ENCODE measurements around the gene RAP1GAP2. TPM values are rescaled to one million over a fixed set of nuclear protein-coding genes. Genes with fewer than 3 reads are reported as not detected.

The RAP1GAP2 gene
- total RNA-seq, 1 donor from 2014 or later = 22.6 TPM

GRCh38 chr17:2871205-2871604 lies 75.0 kb downstream of the RAP1GAP2 start:
- Histone ChIP-seq H3K4me1 (peaks cover 11% of the 10 kb centered on the region), H3K27me3 (no peaks in the 10 kb centered on the region), H3K4me3 (no peak overlapping the region), H3K9me3 (no peaks in the 10 kb centered on the region), H3K36me3 (no peaks in the 10 kb centered on the region), H3K27ac (no peak overlapping the region)
- TF ChIP-seq POLR2A (IDR thresholded peaks at IDR 0.05) (no peak), POLR2AphosphoS5 (IDR thresholded peaks at IDR 0.05; ENCODE audit: insufficient read depth in 1 of 2, low read depth in 1 of 2) (no peak), CTCF (IDR thresholded peaks at IDR 0.05) (no peak)
- intact Hi-C loops (cut with DNase I) = no loop called here
- DNase-seq (ENCODE audit: extremely low spot score in 2 of 2) = no peak

GRCh38 chr17:2871720-2872119 lies 75.5 kb downstream of the RAP1GAP2 start:
- Histone ChIP-seq H3K4me3 (no peak overlapping the region), H3K9me3 (no peaks in the 10 kb centered on the region), H3K27ac (no peak overlapping the region), H3K4me1 (peaks cover 11% of the 10 kb centered on the region), H3K36me3 (no peaks in the 10 kb centered on the region), H3K27me3 (no peaks in the 10 kb centered on the region)
- TF ChIP-seq POLR2A (IDR thresholded peaks at IDR 0.05) (no peak), CTCF (IDR thresholded peaks at IDR 0.05) (no peak), POLR2AphosphoS5 (IDR thresholded peaks at IDR 0.05; ENCODE audit: insufficient read depth in 1 of 2, low read depth in 1 of 2) (no peak)
- DNase-seq (ENCODE audit: extremely low spot score in 2 of 2) = no peak
- intact Hi-C loops (cut with DNase I) = no loop called here

GRCh38 chr17:2872282-2872681 lies 76.0 kb downstream of the RAP1GAP2 start:
- Histone ChIP-seq H3K36me3 (no peaks in the 10 kb centered on the region), H3K4me1 (peaks cover 6% of the 10 kb centered on the region), H3K27me3 (no peaks in the 10 kb centered on the region), H3K9me3 (no peaks in the 10 kb centered on the region), H3K4me3 (no peak overlapping the region), H3K27ac (no peak overlapping the region)
- intact Hi-C loops (cut with DNase I) = no loop called here
- DNase-seq (ENCODE audit: extremely low spot score in 2 of 2) = no peak
- TF ChIP-seq CTCF (IDR thresholded peaks at IDR 0.05) (no peak), POLR2AphosphoS5 (IDR thresholded peaks at IDR 0.05; ENCODE audit: insufficient read depth in 1 of 2, low read depth in 1 of 2) (no peak), POLR2A (IDR thresholded peaks at IDR 0.05) (no peak)

GRCh38 chr17:2874189-2874686 lies 78.0 kb downstream of the RAP1GAP2 start:
- no peak for DNase-seq (ENCODE audit: extremely low spot score in 2 of 2)
- H3K36me3 ChIP-seq = no peaks in the 10 kb centered on the region
- TF ChIP-seq POLR2A (IDR thresholded peaks at IDR 0.05) = no peak
- H3K9me3 ChIP-seq = no peaks in the 10 kb centered on the region
- no peak overlapping the region for H3K4me3 ChIP-seq
- intact Hi-C loops (cut with DNase I) = no loop called here
- no peaks in the 10 kb centered on the region for H3K4me1 ChIP-seq
- no peak overlapping the region for H3K27ac ChIP-seq
- H3K27me3 ChIP-seq = no peaks in the 10 kb centered on the region

GRCh38 chr17:2875608-2876007 lies 79.4 kb downstream of the RAP1GAP2 start:
- Histone ChIP-seq H3K36me3 (no peaks in the 10 kb centered on the region), H3K27ac (no peak overlapping the region), H3K4me3 (no peak overlapping the region), H3K4me1 (no peaks in the 10 kb centered on the region), H3K9me3 (no peaks in the 10 kb centered on the region), H3K27me3 (no peaks in the 10 kb centered on the region)
- intact Hi-C loops (cut with DNase I) = no loop called here
- TF ChIP-seq POLR2AphosphoS5 (IDR thresholded peaks at IDR 0.05; ENCODE audit: insufficient read depth in 1 of 2, low read depth in 1 of 2) = no peak
- TF ChIP-seq CTCF (IDR thresholded peaks at IDR 0.05) = no peak
- no peak for TF ChIP-seq POLR2A (IDR thresholded peaks at IDR 0.05)
- DNase-seq (ENCODE audit: extremely low spot score in 2 of 2) = no peak
